Parathyroid adenoma (tissue), 2 donors: ENCODE results near the gene MYH6.

Experiments
- H2AFZ ChIP-seq: fragments of 300-600 bp; sonication (generic); one replicate; pipeline ENCODE4 v1.7.0; 2017; ENCODE audit warnings: antibody characterized with exemption, mild to moderate bottlenecking
- H3K27ac ChIP-seq: fragments of 300-600 bp; sonication (generic); one replicate; pipeline ENCODE4 v1.7.0; 2017
- H3K27me3 ChIP-seq: fragments of 300-600 bp; sonication (generic); one replicate; pipeline ENCODE4 v1.7.0; 2017; ENCODE audit warnings: low read length; ENCODE audit not compliant: control insufficient read depth, insufficient read depth
- H3K36me3 ChIP-seq: fragments of 300-600 bp; sonication (generic); one replicate; pipeline ENCODE4 v1.7.0; 2017; ENCODE audit warnings: low read length; ENCODE audit not compliant: control insufficient read depth, insufficient read depth
- H3K4me1 ChIP-seq: fragments of 300-600 bp; sonication (generic); one replicate; pipeline ENCODE4 v1.7.0; 2017; ENCODE audit warnings: control low read depth
- H3K4me2 ChIP-seq: fragments of 300-600 bp; sonication (generic); one replicate; pipeline ENCODE4 v1.7.0; 2017; ENCODE audit warnings: low read length
- H3K4me3 ChIP-seq: fragments of 300-600 bp; sonication (generic); one replicate; pipeline ENCODE4 v1.7.0; 2017; ENCODE audit warnings: low read depth, low read length
- H3K79me2 ChIP-seq: fragments of 300-600 bp; sonication (generic); one replicate; pipeline ENCODE4 v1.7.0; 2017; ENCODE audit warnings: control low read depth
- H3K9ac ChIP-seq: fragments of 300-600 bp; sonication (generic); one replicate; pipeline ENCODE4 v1.7.0; 2017; ENCODE audit warnings: mild to moderate bottlenecking
- H3K9me3 ChIP-seq: fragments of 300-600 bp; sonication (generic); one replicate; pipeline ENCODE4 v1.7.0; 2017; ENCODE audit warnings: low read length; ENCODE audit not compliant: control insufficient read depth
- TF ChIP-seq, protein P1 (sequence below): fragments of 300-600 bp; sonication (generic); IDR thresholded peaks from one replicate; pipeline ENCODE4 v1.7.0; 2017; ENCODE audit warnings: antibody characterized with exemption, mild to moderate bottlenecking
- donor health status: primary hyperparathyroidism.

MYH6 gene

DNA sequence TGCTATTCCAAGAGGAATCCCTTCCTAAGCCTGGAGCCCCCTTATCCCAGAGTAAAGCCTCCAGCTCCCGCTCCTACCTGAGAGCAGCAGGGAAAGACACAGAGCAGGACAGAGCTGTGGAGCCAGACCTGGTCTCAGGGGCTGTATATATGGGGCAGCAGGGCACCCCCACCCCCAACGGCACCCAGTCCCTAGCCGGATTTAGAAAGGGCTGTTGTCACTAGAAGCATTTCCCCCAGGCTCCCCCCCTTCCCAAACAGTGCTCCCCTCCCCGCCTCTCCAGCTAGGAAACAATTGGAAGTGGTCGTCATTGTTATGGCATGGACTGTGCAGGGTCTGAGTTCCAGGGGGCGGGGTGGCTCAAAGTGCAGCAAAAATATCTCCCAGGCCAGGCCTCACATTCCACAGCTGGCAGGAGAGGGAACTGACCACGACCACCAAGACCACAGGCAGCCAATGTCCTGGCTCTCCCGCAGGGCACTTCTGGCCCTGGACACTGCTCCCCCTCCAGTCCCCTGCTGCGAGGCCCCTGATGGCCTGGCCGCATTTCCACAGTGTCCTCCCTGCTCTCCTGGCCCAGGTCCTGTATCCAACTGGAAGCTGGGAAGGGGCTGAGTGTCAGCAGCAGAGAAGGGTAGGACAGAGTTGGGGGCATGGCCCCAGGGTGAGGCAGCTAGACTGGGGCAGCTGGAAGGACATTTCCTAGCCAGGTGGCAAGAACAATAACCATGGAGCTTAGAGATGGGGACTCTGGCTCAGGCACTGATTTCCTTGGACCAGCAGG lies 27.7 kb upstream of the MYH6 start, which contains the start of gene MYH7:
Gene MYH7 (minus strand): TSS at position 118 of the 784 bp plus-strand sequence. CDS start 1,928 bp downstream, outside the sequence.
- peaks cover 28% of the 10 kb centered on the region for H3K4me1 ChIP-seq
- no peak within 1 kb of the TSS for H3K4me3 ChIP-seq
- H3K9ac ChIP-seq, result no peak within 1 kb of the TSS

DNA sequence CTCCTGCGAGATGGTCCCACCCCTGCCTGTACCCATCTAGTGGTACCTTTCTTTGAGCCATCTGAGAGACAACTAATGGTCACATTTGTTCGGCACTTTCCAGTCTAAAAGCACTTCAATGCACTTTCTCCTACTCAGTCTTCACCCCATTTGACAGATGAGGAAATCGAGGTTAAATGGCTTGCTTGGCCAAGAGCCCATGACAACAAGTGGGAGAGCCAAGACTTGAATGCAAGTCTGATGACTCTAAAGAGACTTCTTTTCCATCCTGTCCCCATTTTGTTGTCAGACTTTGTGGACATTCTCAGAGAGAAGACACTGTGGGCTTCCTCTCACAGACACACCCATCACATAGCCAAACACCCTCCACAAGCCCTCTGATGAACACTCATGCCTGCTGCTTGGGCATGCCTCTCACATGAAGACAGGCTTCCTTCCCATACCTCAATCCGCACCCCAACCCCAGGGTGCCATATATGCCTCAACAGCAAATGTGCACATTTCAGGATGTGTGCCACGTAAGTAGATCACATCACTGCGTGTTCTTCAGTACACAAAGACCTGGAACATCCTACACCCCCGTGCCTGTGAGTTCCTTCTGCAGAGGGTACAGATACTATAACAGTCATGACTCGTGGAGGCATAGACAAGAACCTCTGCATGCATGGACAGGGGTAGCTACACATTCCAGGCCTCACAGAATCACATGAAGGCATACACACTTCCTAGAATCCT lies 26.6 kb upstream of the MYH6 start:
- H3K27ac ChIP-seq, result no peak overlapping the region
- no peak overlapping the region for H2AFZ ChIP-seq
- no peaks in the 10 kb centered on the region for H3K9me3 ChIP-seq
- no peaks in the 10 kb centered on the region for H3K36me3 ChIP-seq
- H3K9ac ChIP-seq, result no peak overlapping the region
- H3K79me2 ChIP-seq, result no peaks in the 10 kb centered on the region
- H3K4me2 ChIP-seq, result no peak overlapping the region
- no peaks in the 10 kb centered on the region for H3K27me3 ChIP-seq
- no peak overlapping the region for H3K4me3 ChIP-seq
- TF ChIP-seq, protein P1, sequence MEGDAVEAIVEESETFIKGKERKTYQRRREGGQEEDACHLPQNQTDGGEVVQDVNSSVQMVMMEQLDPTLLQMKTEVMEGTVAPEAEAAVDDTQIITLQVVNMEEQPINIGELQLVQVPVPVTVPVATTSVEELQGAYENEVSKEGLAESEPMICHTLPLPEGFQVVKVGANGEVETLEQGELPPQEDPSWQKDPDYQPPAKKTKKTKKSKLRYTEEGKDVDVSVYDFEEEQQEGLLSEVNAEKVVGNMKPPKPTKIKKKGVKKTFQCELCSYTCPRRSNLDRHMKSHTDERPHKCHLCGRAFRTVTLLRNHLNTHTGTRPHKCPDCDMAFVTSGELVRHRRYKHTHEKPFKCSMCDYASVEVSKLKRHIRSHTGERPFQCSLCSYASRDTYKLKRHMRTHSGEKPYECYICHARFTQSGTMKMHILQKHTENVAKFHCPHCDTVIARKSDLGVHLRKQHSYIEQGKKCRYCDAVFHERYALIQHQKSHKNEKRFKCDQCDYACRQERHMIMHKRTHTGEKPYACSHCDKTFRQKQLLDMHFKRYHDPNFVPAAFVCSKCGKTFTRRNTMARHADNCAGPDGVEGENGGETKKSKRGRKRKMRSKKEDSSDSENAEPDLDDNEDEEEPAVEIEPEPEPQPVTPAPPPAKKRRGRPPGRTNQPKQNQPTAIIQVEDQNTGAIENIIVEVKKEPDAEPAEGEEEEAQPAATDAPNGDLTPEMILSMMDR, result no peak
- peaks cover 28% of the 10 kb centered on the region for H3K4me1 ChIP-seq

More for the DNA sequence above, 27.7 kb upstream of the MYH6 start, which contains the start of gene MYH7:
- TF ChIP-seq, protein P1, result no peak
- Histone ChIP-seq H3K27me3 (no peaks in the 10 kb centered on the region), H3K36me3 (no peaks in the 10 kb centered on the region), H3K79me2 (no peaks in the 10 kb centered on the region), H2AFZ (peak within 1 kb of the TSS; percentile 85), H3K4me2 (no peak within 1 kb of the TSS), H3K9me3 (no peaks in the 10 kb centered on the region), H3K27ac (peak within 1 kb of the TSS; percentile 80)

DNA sequence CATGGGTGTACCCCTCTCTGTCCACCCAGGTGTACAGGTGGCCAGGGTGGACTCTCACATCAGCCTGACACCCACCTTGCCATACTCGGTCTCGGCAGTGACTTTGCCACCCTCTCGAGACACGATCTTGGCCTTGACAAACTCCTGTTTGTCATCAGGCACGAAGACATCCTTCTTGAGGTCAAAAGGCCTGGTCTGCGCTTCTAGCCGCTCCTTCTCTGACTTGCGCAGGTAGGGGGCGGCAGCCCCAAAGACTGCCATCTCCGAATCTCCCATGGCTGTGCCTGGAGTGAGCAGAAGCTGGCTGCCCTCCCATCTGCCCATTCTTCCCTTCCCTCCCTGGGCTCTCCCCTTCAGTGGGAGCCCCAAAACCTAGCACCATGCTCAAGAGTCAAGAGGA lies 25.4 kb upstream of the MYH6 start:
- no peaks in the 10 kb centered on the region for H3K36me3 ChIP-seq
- H3K79me2 ChIP-seq, result no peaks in the 10 kb centered on the region
- H3K9ac ChIP-seq, result no peak overlapping the region
- peaks cover 25% of the 10 kb centered on the region for H3K4me1 ChIP-seq
- H3K27me3 ChIP-seq, result no peaks in the 10 kb centered on the region
- H2AFZ ChIP-seq, result no peak overlapping the region
- no peak overlapping the region for H3K4me2 ChIP-seq
- TF ChIP-seq, protein P1, result no peak
- H3K4me3 ChIP-seq, result no peak overlapping the region
- no peak overlapping the region for H3K27ac ChIP-seq
- H3K9me3 ChIP-seq, result no peaks in the 10 kb centered on the region

DNA sequence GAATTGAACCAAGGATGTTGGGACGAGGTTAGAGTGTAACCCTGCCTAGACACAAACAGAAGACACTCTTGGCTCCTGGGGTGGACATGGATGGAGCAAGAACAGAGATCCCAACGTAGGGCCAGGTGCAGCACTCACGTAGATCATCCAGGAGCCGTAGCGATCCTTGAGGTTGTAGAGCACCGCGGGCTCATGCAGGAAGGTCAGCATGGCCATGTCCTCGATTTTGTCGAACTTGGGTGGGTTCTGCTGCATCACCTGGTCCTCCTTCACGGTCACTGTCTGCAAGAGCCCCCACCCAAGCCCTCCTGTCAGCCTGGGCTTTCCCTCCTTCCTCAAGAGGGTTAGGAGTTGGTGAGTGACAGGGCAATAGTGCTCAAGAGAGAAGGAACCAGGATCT lies 24.9 kb upstream of the MYH6 start:
- H3K27me3 ChIP-seq, result no peaks in the 10 kb centered on the region
- TF ChIP-seq, protein P1, result no peak
- no peak overlapping the region for H3K9ac ChIP-seq
- H3K36me3 ChIP-seq, result no peaks in the 10 kb centered on the region
- no peak overlapping the region for H2AFZ ChIP-seq
- H3K4me1 ChIP-seq, result peaks cover 20% of the 10 kb centered on the region
- no peak overlapping the region for H3K4me2 ChIP-seq
- no peaks in the 10 kb centered on the region for H3K79me2 ChIP-seq
- H3K9me3 ChIP-seq, result no peaks in the 10 kb centered on the region
- no peak overlapping the region for H3K27ac ChIP-seq
- no peak overlapping the region for H3K4me3 ChIP-seq
